HepG2 (cell line): Measurements from ENCODE around the gene TNXB. TPM values are rescaled to one million over a fixed set of nuclear protein-coding genes. Genes with fewer than 3 reads are reported as not detected.
A peak's percentile ranks its signal among the peaks of the same experiment; 100 is the strongest.

Experiments
- ARID4A ChIP-seq: sonication (generic); formaldehyde crosslinking; IDR thresholded peaks from 2 replicates; pipeline ENCODE4 v1.5.0; 2020; ENCODE audit warnings: mild to moderate bottlenecking, missing genetic modification reagents, borderline replicate concordance
- ARNT ChIP-seq: fragments of 450-650 bp; IDR thresholded peaks from 2 replicates; pipeline ENCODE4 v1.6.1; 2017
- MAFG ChIP-seq: sonication (generic); formaldehyde crosslinking; IDR thresholded peaks from 2 replicates; pipeline ENCODE4 v1.5.1; 2020; ENCODE audit warnings: mild to moderate bottlenecking, missing genetic modification reagents
- POLR2AphosphoS5 ChIP-seq: IDR thresholded peaks from 2 replicates; pipeline ENCODE4 v1.6.1; 2012; ENCODE audit warnings: low read depth, low read length
- TFDP2 ChIP-seq: sonication (generic); formaldehyde crosslinking; IDR thresholded peaks from 2 replicates; pipeline ENCODE4 v1.4.0; 2020; ENCODE audit warnings: missing genetic modification reagents
- TP53 ChIP-seq: sonication (generic); formaldehyde crosslinking; conservative IDR thresholded peaks from 2 replicates; pipeline ENCODE4 v1.4.0; 2020; ENCODE audit warnings: missing genetic modification reagents
- ZBTB37 ChIP-seq: sonication (generic); formaldehyde crosslinking; IDR thresholded peaks from 2 replicates; pipeline ENCODE4 v1.4.0; 2020; ENCODE audit warnings: mild to moderate bottlenecking, missing genetic modification reagents
- ZXDC ChIP-seq: sonication (generic); formaldehyde crosslinking; IDR thresholded peaks from 2 replicates; pipeline ENCODE4 v1.5.0; 2020; ENCODE audit warnings: mild to moderate bottlenecking, missing genetic modification reagents
- polyA plus RNA-seq, 8 experiments: library from polyadenylated mRNA; depleted of rRNA in 3 of 8; stranded (reverse) in 7 of 8; unstranded in 1 of 8; fragments of >200 nt; fragmentation: Illumina TruSeq in 4 of 8; extraction: Trizol in 4 of 8; gene quantifications; 2 replicates each; pipeline versions ENCODE4 v1.2.1 to v1.2.3, GENCODE V29; 2011 to 2016; ENCODE audit warnings: low read depth in 4 of 8, missing spikeins in 1 of 8, mixed read lengths in 1 of 8; ENCODE audit not compliant: insufficient read depth in 1 of 8
- total RNA-seq, 5 experiments: library from RNA; depleted of rRNA; stranded (reverse); fragments of >200 nt; fragmentation: Illumina TruSeq; extraction: Trizol; gene quantifications; 2 replicates each; pipeline ENCODE4 v1.2.3, GENCODE V29; 2016; ENCODE audit warnings: low read depth in 1 of 5

The TNXB gene
- total and polyA plus RNA-seq, 2 of the 13 experiments (the other 11 are each of a cell fraction or from before 2014, with no cell fraction given), result 1.6 to 2.7 TPM

- 0 out of 2 replicates have a peak, but pooled peaks have one; percentile 8 for TF ChIP-seq ARID4A
- no peak for TF ChIP-seq ZBTB37 (CRISPR knock-in tag)
- no peak for TF ChIP-seq TFDP2 (CRISPR knock-in tag)
- TF ChIP-seq ARNT, result no peak
- 0 out of 2 replicates have a peak, but pooled peaks have one; percentile 5 for TF ChIP-seq ZXDC (CRISPR knock-in tag)
- TF ChIP-seq POLR2AphosphoS5, result no peak
- no peak for TF ChIP-seq MAFG (CRISPR knock-in tag)
- TF ChIP-seq TP53 (CRISPR knock-in tag), result no peak
Measured at GRCh38 chr6:32086661-32087573, 22.2 kb downstream of the TNXB start (continued).
